DMS 273 (cell line): Measurements from ENCODE around the gene TGFBR2.

Source experiments
- DNase-seq: peaks from one replicate; lab custom pipeline; 2025; ENCODE audit not compliant: unreplicated experiment; lab: John Stamatoyannopoulos, UW

The TGFBR2 gene

GRCh38 chr3:30654269-30654668 lies 47.9 kb downstream of the TGFBR2 start:
- no peak for DNase-seq

GRCh38 chr3:30655187-30655812 lies 48.9 kb downstream of the TGFBR2 start:
- DNase-seq, result no peak

GRCh38 chr3:30656624-30657141 lies 50.3 kb downstream of the TGFBR2 start:
- no peak for DNase-seq

GRCh38 chr3:30657914-30658313 lies 51.5 kb downstream of the TGFBR2 start:
- no peak for DNase-seq

- DNase-seq, result no peak
Observed at GRCh38 chr3:30658328-30659052, 52.1 kb downstream of the TGFBR2 start.

- no peak for DNase-seq
Observed at GRCh38 chr3:30659270-30660130, 53.1 kb downstream of the TGFBR2 start.

- DNase-seq, result no peak
Observed at GRCh38 chr3:30660136-30660535, 53.7 kb downstream of the TGFBR2 start.

- DNase-seq, result no peak
Observed at GRCh38 chr3:30660656-30661055, 54.3 kb downstream of the TGFBR2 start.

GRCh38 chr3:30661098-30661873 lies 54.9 kb downstream of the TGFBR2 start:
- DNase-seq, result no peak

- DNase-seq, result no peak
Observed at GRCh38 chr3:30662836-30663235, 56.4 kb downstream of the TGFBR2 start.

GRCh38 chr3:30663533-30664241 lies 57.3 kb downstream of the TGFBR2 start:
- DNase-seq, result no peak

GRCh38 chr3:30664459-30664858 lies 58.1 kb downstream of the TGFBR2 start:
- DNase-seq, result no peak

GRCh38 chr3:30664884-30665283 lies 58.5 kb downstream of the TGFBR2 start:
- no peak for DNase-seq

GRCh38 chr3:30665539-30665938 lies 59.1 kb downstream of the TGFBR2 start:
- DNase-seq, result no peak

- DNase-seq, result no peak
Observed at GRCh38 chr3:30666572-30667279, 60.3 kb downstream of the TGFBR2 start.

- DNase-seq, result peak; percentile 14
Observed at GRCh38 chr3:30667280-30667651, 60.9 kb downstream of the TGFBR2 start.

- DNase-seq, result no peak
Observed at GRCh38 chr3:30668051-30668609, 61.7 kb downstream of the TGFBR2 start.

- DNase-seq, result peak; percentile 72
Observed at GRCh38 chr3:30669360-30669934, 63.0 kb downstream of the TGFBR2 start.

GRCh38 chr3:30670292-30670691 lies 63.9 kb downstream of the TGFBR2 start:
- DNase-seq, result no peak
